Measurements from ENCODE around the gene CAMTA1.

DNA sequence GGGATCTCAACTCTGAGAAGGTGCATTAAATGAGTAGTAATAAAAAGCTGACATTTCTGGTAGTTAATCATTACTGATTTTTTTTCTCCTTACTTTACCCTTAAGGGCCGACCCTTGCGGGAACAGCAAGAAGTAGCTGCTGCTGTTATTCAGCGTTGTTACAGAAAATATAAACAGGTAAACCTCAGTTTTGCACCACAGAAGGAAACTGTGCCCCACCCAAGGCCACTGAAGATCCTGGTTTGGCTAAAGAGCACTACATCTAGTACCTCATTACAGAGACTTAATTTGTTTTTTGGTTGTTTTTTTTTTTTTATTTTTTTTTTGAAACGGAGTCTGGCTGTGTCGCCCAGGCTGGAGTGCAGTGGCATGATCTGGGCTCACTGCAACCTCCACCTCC is 962.4 kb downstream of the CAMTA1 start:
- TF ChIP-seq, protein P1, sequence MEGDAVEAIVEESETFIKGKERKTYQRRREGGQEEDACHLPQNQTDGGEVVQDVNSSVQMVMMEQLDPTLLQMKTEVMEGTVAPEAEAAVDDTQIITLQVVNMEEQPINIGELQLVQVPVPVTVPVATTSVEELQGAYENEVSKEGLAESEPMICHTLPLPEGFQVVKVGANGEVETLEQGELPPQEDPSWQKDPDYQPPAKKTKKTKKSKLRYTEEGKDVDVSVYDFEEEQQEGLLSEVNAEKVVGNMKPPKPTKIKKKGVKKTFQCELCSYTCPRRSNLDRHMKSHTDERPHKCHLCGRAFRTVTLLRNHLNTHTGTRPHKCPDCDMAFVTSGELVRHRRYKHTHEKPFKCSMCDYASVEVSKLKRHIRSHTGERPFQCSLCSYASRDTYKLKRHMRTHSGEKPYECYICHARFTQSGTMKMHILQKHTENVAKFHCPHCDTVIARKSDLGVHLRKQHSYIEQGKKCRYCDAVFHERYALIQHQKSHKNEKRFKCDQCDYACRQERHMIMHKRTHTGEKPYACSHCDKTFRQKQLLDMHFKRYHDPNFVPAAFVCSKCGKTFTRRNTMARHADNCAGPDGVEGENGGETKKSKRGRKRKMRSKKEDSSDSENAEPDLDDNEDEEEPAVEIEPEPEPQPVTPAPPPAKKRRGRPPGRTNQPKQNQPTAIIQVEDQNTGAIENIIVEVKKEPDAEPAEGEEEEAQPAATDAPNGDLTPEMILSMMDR (IDR thresholded peaks at IDR 0.05; ENCODE audit: borderline replicate concordance, extremely low read depth, low read length, poor library complexity, severe bottlenecking): no peak
- TF ChIP-seq EZH2 (IDR thresholded peaks at IDR 0.05; ENCODE audit: borderline replicate concordance, low read depth, low read length, severe bottlenecking): no peak

Measured in DND-41 (cell line).